ENCODE data around the gene CHRNA4. TPM values are rescaled to one million over a fixed set of nuclear protein-coding genes. Genes with fewer than 3 reads are reported as not detected.

The CHRNA4 gene
- total RNA-seq, 1 donor from 2014 or later: not detected

DNA sequence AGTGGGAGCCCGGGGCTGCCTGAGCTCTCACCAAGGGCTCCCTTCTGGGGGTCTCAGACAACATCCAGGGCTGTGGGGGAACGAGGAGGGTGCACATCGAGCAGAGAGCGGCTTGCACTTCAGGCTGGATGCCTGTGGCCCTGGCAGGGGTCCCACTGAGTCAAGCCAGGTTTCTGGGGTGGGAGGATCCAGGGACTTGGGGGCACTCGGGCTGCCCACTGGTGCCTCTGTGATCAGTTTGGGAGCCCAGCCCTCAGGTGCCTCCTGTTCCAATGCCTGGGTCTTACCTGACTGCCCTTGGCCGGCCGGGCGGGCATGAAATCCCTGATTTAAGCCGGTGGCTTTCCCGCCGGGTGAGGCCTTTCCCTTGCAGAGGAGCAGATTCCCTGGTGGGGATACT lies 67.7 kb downstream of the CHRNA4 start:
- no peak overlapping the region for H3K4me3 ChIP-seq
- peaks cover 39% of the 10 kb centered on the region for H3K27me3 ChIP-seq (ENCODE audit: low read depth)
- H3K9me3 ChIP-seq: no peaks in the 10 kb centered on the region
- ATAC-seq: no peak
- H3K36me3 ChIP-seq: peaks cover 9% of the 10 kb centered on the region
- no peaks in the 10 kb centered on the region for H3K4me1 ChIP-seq
- no peak overlapping the region for H3K27ac ChIP-seq
- no peak for DNase-seq
- intact Hi-C loops (cut with DNase I): no loop called here
- TF ChIP-seq, protein P1, sequence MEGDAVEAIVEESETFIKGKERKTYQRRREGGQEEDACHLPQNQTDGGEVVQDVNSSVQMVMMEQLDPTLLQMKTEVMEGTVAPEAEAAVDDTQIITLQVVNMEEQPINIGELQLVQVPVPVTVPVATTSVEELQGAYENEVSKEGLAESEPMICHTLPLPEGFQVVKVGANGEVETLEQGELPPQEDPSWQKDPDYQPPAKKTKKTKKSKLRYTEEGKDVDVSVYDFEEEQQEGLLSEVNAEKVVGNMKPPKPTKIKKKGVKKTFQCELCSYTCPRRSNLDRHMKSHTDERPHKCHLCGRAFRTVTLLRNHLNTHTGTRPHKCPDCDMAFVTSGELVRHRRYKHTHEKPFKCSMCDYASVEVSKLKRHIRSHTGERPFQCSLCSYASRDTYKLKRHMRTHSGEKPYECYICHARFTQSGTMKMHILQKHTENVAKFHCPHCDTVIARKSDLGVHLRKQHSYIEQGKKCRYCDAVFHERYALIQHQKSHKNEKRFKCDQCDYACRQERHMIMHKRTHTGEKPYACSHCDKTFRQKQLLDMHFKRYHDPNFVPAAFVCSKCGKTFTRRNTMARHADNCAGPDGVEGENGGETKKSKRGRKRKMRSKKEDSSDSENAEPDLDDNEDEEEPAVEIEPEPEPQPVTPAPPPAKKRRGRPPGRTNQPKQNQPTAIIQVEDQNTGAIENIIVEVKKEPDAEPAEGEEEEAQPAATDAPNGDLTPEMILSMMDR (IDR thresholded peaks at IDR 0.05): no peak

Other genes with a start within 250 kb of the CHRNA4 start
- gene YTHDF1, start 145.2 kb downstream of the CHRNA4 start, total RNA-seq: 33.4 TPM
- gene BIRC7, start 125.4 kb downstream of the CHRNA4 start, total RNA-seq: 15.9 TPM
- gene NKAIN4, start 106.9 kb downstream of the CHRNA4 start, total RNA-seq: not detected
- 66.2 TPM for gene ARFGAP1, start 88.5 kb downstream of the CHRNA4 start, total RNA-seq
- gene COL20A1, start 68.2 kb downstream of the CHRNA4 start, total RNA-seq: not detected
- gene KCNQ2, start 111.3 kb upstream of the CHRNA4 start, total RNA-seq: not detected
- gene EEF1A2, start 137.7 kb upstream of the CHRNA4 start, total RNA-seq: 0.77 TPM
- 305 TPM for gene PPDPF, start 159.4 kb upstream of the CHRNA4 start, total RNA-seq
- gene PTK6, start 176.0 kb upstream of the CHRNA4 start, total RNA-seq: 4.2 TPM
- not detected for gene SRMS, start 186.4 kb upstream of the CHRNA4 start, total RNA-seq
- 1.3 TPM for gene FNDC11, start 192.8 kb upstream of the CHRNA4 start, total RNA-seq
- 59.6 TPM for gene HELZ2, start 212.9 kb upstream of the CHRNA4 start, total RNA-seq

All from lower lobe of right lung (tissue), 2 donors.